DND-41 (cell line): Measurements from ENCODE around the gene TNFAIP2.

ENCODE experiments used
- CTCF ChIP-seq: IDR thresholded peaks from 2 replicates; pipeline ENCODE4 v1.5.1; 2012; ENCODE audit warnings: borderline replicate concordance, low read length, moderate library complexity, mild to moderate bottlenecking; ENCODE audit not compliant: poor library complexity, severe bottlenecking; ENCODE audit errors: extremely low read depth
- EZH2 ChIP-seq: IDR thresholded peaks from 3 replicates; pipeline ENCODE4 v1.6.1; 2012; ENCODE audit warnings: borderline replicate concordance, low read depth, mild to moderate bottlenecking, moderate library complexity, low read length, inconsistent platforms; ENCODE audit not compliant: severe bottlenecking

GRCh38 chr14:103104389-103104653, 18.9 kb upstream of the TNFAIP2 start:
- TF ChIP-seq CTCF (no peak), EZH2 (no peak)
